T-helper 22 cell (primary cell): ENCODE data around the gene TANC2.
A peak's percentile ranks its signal among the peaks of the same experiment; 100 is the strongest.

Experiments
- DNase-seq: peaks from one replicate; pipeline ENCODE4 v3.0.0-alpha.2; 2020; ENCODE audit warnings: low read depth

TANC2 gene

DNA sequence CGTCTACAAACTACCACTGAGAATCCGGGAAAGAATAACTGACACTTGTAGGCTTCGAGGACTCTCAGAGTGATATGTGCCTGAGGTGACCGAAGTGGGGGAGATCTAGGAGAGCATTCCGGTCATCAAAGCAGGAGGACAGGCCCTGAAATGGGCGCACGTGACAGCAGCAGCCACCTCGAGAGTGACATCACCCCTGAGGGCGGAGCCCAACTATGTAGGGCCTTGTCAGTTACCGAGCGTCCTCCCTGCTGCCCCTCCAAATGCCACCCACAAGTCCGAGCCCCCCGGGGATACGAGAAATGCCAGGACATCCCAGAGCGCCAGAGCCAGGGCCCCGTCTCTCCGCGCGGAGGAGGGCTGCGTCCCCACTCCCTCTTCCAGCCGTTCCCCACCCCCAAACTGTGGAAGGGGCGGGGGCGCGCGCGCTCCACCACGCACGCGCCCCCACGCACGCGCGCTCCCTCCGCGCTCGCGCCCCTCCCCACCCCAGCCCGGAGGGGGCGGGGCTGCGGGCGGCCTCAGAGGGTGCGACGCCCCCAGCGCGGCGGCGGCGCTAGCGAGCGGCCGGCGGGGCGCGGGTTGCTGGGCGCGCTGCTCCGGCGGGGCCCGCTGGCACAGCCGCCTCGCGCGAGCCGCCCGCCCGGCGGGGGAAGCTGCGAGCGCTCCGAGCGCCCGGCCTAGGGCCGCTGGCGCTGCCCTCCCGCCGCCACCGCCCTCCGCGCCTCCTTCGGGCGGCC lies at the start of gene TANC2:
TSS of gene TANC2 (plus strand) at position 550 of the 740 bp plus-strand sequence. CDS start 43,325 bp downstream, outside the sequence.
- peak; percentile 74 for DNase-seq

DNA sequence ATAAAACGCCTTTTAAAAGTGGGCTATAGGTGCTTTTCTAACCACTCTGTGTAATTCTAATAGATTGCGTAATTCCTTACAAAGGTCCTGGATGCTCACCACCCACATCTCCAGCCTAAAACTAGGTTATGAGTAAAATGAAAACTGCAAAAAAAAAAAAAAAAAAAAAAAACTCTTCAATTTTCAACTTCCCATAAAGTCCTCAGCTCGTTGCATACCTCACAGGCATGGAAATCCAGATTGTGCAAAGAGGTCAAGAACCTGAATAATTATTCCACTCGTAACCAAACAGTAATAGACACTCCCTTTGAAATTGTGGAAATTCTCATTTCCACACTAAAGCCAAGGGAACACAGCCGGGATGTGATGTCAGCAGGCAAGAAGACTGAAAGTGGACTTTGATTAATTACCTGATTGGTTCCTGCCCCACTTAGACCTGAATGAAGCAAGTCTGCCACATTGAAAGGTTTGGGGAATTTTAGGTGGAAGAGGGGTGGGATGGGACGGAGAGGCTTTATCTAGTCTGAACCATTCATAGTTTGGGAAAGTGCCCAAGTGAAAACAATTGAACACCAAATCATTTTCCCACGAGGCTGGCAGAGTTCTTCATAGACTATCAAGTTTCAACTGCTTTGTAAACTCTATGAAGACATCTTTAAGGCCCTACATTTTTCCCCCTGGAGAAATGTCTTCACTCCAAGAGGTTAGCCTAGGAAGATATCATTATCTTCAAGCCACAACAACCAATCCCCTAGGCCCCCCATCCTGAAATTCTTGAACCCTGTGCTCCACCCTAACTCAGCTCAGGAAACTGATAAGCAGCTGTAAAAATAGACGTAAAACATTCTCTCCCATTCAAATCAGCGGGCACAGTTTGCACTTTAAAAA lies 49.1 kb upstream of the TANC2 start:
- no peak for DNase-seq

DNA sequence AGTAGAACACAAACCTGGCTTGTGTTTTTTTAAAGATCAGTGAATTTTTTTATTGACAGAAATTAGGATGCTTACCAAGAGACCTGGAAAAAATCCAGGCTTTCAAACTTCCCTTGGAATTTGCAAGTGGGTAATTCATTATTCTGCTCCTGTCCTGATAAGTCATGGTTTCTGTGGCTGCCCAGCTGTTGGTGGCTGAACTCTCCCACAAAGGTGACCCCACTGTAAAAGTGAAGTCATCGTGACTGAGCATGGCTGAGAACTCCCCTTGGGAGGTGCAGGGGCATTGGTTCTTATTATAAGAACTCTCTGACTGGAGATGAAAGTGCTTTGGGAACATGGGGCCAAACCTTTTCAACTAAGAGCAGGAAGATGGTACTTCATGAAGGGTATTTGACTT lies 46.6 kb upstream of the TANC2 start:
- no peak for DNase-seq

DNA sequence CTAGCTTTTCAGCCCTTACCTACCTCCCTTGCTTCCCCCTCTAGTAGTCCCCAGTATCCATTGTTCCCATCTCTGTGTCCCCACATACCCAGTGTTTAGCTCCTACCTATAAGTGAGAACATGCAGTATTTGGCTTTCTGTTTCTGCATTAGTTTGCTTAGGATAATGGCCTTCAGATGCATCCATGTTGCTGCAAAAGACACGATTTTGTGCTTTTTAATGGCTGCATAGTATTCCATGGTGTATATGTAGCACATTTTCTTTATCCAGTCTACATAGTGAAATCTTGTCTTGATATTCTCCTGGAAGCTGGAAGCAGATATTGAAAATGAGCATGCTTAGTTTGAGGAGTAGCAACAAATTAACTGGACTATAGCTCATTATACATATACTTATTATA lies 45.7 kb upstream of the TANC2 start:
- no peak for DNase-seq

DNA sequence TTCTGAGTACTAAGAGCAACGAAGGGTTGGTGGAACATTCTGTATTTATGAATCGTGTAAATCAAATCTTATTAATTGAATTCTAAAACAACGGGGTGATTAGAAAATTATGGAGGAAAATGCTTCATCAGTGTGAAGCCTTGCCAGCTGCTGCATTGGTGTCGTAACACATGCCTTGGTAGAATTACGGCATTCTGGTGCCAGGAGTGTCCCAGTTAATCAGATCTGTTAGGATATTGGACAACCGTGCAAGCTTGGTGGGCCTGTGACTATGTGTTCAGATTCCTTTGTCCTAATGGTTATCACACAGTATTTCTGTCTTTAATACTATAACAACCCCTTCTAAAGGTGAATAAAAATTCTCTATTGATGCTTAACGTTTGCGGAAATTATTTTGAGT lies 44.2 kb upstream of the TANC2 start:
- DNase-seq = no peak

DNA sequence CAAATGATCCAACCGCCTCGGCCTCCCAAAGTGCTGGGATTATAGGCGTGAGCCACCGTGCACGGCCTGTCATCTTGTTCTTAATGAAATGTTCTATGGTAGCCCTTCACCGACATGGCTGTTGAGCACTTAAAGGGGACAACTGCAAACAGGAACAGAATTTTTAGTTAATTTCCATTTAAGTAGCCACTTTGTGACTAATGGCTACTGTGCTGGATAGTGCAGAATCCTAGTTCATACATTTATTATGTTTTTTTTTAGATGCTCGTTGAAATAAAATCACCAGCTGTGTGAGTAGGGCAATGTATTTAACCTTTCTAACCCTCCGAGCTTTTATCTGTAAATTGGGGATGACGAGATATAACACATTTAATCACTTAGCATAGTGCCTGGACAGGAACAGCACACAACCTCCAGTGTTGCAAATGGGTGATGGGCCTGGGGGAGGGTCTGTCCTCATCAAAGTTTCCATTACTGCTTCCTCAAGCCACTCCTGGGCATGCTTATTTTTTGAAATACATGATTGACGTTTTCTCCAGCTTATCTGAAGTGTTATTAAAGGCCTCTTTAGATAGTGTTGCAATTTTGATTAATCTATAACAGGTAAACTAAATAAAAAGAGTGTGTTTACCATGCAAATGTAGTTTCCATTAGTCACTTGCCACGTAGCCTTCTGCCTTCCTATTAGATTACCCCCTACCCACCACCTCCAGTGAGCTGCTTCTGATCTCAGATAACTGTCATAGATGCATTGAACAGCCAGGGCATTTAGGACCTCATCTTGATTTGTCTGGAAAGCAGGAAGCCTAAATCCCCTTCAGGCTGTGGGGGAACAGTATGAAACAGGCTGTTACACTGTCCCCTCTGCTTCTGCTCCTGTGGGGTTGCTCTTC lies 42.5 kb upstream of the TANC2 start:
- DNase-seq = no peak

DNA sequence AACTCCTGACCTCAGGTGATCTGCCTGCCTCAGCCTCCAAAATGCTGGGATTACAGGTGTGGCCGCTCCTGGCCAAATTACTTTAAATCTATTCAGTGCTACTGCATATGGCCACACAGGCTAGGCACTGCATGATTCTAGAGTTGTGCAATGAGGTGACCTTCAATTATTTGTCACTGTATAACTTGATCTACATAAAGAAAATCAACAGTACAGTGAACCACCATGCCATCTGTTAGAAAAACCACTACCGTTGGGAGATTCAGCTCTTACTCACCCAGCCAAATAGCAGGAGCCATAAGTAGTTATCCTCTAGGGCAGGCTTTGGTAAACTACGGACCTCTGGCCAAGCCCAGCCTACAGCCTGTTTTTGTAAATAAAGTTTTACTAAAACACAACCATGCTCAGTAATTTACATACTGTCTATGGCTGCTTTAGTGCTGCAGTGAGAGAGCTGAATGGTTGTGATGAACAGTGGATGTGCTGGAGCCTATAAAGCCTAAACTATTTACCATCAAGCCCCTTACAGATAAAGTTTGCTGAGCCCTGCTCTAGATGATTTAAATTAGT lies 40.7 kb upstream of the TANC2 start:
- no peak for DNase-seq

DNA sequence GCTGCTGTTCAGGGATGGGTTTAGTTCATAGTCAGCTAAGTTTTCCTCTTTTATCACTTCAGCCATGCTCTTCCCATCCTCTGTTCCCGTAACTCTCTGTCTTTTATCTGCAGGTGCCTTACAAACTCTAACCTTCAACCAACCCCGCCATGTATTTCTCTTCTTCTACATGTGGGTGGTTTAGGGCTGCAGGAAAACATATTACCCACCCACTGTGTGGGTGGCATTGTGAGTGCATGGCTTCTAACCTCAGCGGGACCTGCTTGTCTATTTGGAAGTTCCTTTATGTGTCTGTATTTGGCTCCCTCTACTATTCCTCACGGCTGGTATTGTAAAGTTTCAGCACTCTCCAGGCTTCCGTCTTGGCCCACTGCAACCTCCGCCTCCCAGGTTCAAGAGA lies 39.0 kb upstream of the TANC2 start:
- DNase-seq = no peak

- no peak for DNase-seq
These were observed 36.7 kb upstream of the TANC2 start for GRCh38 chr17:62929320-62929719.

- no peak for DNase-seq
These were observed 34.9 kb upstream of the TANC2 start for GRCh38 chr17:62931101-62931500.

DNA sequence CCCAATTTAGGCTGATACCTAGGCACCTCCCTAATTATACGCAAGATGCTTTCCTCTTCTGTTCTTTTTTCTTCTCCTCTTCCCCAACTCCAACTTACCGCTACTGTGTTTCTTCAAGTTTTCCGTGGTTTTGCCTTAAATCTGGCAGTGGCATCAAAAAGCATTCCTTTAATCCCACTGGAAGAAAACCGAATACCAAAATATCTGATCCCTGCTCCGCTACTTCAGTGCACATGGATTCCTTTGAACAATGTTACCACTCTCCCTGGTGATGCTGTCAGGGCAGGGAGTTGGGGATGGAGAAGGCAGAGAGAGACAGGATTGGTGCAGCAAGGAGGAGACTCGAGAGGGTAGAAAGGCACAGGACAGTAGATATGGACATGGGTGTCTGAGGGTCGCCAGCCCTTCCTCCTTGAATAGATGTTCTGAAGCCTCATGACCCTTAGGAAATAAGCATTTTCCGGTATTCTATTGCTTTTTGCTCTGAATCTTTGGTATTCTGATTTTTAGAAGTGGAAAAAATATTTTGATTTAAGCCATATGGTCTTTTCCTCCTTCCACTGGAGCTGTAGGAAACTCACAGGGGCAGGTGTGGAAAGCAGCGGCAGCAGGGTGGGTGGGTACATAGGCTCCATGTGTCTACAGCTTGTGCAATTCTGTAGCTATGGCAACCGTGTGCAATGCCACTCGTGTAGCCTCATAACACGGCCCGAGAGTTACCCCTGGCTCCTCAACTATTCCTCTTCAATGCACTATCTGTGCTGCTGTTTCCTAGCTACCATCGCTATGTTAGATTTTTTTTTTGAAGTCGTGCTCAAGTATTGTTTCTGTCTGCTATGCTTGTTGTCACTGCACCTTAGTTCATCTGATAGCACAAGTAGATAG lies 32.3 kb upstream of the TANC2 start:
- DNase-seq = no peak

DNA sequence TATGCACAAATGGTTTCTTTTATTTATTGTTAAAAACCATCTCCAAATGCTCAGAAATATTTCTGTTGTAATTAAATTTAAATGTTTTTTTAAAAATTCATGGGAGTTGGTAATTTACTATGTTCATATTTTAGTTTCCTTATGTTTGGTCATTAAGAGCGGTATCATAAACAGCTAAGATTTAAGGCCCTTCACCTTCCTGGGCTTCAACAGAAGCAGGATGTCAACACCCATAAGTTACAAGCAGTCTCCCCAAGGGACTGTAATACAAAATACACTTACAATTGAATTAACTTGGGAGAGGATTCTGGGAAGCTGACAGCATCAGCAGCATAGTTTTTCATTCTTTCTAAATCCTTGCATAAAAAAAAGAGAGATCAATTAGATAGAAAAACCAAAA lies 30.9 kb upstream of the TANC2 start:
- no peak for DNase-seq

GRCh38 chr17:62935523-62935922 lies 30.5 kb upstream of the TANC2 start:
- DNase-seq = no peak

- no peak for DNase-seq
These were observed 28.4 kb upstream of the TANC2 start for GRCh38 chr17:62937606-62938005.

GRCh38 chr17:62941358-62941991 lies 24.6 kb upstream of the TANC2 start:
- no peak for DNase-seq

- DNase-seq = no peak
These were observed 17.7 kb upstream of the TANC2 start for GRCh38 chr17:62948370-62948769.

DNA sequence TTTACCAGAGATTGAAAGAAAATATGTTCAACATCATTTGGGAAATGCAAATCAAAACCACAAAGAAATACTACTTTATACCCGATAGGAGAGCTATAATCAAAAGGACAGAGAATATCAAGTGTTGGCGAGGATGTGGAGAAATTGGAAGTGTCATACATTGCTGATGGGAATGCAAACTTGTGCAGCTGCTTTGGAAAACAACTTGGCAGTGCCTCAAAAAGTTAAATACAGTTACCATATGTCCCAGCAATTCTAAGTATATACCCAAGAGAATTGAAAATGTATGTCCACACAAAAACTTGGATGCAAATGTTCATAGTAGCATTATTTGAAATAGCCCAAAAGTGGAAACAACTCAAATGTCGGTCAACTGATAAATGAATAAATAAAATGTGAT lies 17.0 kb upstream of the TANC2 start:
- DNase-seq = no peak

DNA sequence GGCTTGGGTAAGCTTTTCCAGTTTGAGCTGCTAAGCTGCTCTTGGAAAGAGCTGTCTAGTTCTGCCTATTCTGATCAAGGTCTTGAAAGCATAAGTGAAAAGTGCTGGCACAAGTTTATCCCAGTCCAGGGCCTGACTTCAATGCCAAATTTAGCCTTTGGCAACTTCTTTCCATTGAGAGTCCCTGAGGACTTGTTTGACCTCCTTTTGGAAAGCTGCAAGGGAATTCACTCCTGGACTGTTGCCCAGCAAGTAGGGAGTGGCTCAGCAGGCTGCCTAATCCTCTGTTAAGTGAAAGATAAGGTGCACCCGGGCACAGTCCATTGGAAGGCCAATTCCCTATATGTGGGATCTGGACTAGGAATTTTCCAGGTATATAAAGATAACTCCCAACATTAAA lies 16.0 kb upstream of the TANC2 start:
- no peak for DNase-seq

DNA sequence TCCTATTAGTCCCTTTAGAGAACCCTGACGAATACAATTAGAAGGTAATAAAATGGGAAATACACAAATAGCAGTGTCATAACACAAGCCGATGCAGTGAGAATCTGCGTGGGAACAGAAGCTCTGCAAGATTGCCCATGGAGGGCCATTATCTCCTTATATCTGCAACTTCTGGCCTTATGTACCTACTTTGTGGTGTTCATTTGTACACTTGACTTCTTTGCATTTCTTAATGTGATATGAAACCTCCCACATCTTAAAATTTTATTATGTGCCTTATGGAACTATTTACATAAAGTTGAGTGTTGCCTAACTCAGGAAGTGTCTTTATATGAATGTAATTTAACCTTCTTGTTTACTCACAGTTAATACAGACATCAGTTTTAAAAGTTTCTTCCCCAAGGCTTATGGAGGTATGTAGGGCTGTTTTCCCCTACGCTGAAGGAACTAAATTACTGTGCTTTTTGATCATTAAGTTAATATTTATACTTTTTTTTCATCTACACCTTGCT lies 10.1 kb upstream of the TANC2 start:
- DNase-seq = no peak

- no peak for DNase-seq
These were observed 2.7 kb upstream of the TANC2 start for GRCh38 chr17:62963296-62963695.
